Lower leg skin (tissue), 3 donors: ENCODE data around the gene ESAM.

Experiments
- CTCF ChIP-seq, 3 donors: fragments of 450-650 bp; IDR thresholded peaks; one replicate each; pipeline ENCODE4 v1.5.1; 2016; ENCODE audit warnings: antibody characterized with exemption in 3 of 3, mild to moderate bottlenecking in 3 of 3, moderate library complexity in 2 of 3
- POLR2A ChIP-seq, 2 donors: fragments of 450-650 bp; IDR thresholded peaks; one replicate each; pipeline ENCODE4 v1.6.1; 2016 to 2017; ENCODE audit warnings: antibody characterized with exemption in 2 of 2, mild to moderate bottlenecking in 1 of 2, moderate library complexity in 1 of 2

- TF ChIP-seq CTCF (IDR thresholded peaks at IDR 0.05) (no peak), POLR2A (IDR thresholded peaks at IDR 0.05) (no peak)
Measured at GRCh38 chr11:124759266-124760204, 2.6 kb downstream of the ESAM start.
